ENCODE data around the gene NEK10.

GRCh38 chr3:27376109-27376772 is 7.1 kb upstream of the NEK10 start:
- TF ChIP-seq CTCF (IDR thresholded peaks at IDR 0.05; ENCODE audit: low read length) (no peak), EZH2phosphoT487 (IDR thresholded peaks at IDR 0.05; ENCODE audit: low read length) (no peak), EZH2 (optimal IDR thresholded peaks at IDR 0.05; ENCODE audit: low read depth, low read length) (no peak)

Data from MM.1S (cell line).